ENCODE measurements around the gene HOXC13.

The HOXC13 gene

GRCh38 chr12:53995378-53996239 is 57.0 kb downstream of the HOXC13 start:
- TF ChIP-seq CTCF (IDR thresholded peaks at IDR 0.05) = no peak
- DNase-seq (ENCODE audit: low spot score) = no peak
- no peak overlapping the region for H3K27ac ChIP-seq
- peak overlapping the region; percentile 70 for H3K4me3 ChIP-seq
